C1 segment of cervical spinal cord (tissue), 14 donors: Measurements from ENCODE around the gene RSPRY1.
A peak's percentile ranks its signal among the peaks of the same experiment; 100 is the strongest.

Experiments
- DNase-seq, 14 donors: peaks; one replicate each; lab custom pipeline; 2025; lab: John Stamatoyannopoulos, UW

Gene RSPRY1

DNA sequence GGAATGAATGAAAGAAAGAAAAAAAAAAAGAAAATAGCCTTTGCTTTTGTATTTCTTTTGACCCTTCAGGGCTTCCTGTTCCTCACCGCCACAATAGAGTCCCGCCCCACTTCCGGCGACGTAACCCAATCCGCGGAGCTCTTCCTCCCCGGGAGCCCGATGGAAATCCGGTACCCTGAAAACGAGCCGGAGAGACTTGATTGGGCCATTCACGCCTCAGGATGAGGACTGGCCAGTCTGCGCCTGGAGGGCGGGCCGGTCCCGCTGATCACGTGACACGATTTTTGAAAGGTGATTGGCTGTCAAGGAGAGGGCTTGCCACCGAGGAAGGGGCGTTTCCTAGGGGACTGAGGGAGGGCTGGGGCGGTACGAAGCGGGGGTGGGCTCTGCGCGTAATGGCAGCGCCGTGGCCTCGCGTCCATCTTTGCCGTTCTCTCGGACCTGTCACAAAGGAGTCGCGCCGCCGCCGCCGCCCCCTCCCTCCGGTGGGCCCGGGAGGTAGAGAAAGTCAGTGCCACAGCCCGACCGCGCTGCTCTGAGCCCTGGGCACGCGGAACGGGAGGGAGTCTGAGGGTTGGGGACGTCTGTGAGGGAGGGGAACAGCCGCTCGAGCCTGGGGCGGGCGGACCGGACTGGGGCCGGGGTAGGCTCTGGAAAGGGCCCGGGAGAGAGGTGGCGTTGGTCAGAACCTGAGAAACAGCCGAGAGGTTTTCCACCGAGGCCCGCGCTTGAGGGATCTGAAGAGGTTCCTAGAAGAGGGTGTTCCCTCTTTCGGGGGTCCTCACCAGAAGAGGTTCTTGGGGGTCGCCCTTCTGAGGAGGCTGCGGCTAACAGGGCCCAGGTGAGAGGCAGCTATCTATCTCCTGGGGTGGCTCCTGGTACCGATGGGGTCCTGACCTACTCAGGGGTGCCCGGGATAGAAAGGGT, at the start of gene RSPRY1, which contains the start of gene PSME3IP1:
RSPRY1 (plus strand) TSS at position 385 of the 927 bp plus-strand sequence. CDS start 18,330 bp downstream, outside the sequence.
PSME3IP1 (minus strand) TSS at position 95 of the 927 bp plus-strand sequence. CDS start 12,185 bp downstream, outside the sequence.
- peak; percentile 77 to 100 (median 99) for DNase-seq

- DNase-seq = no peak
These were observed 49.1 kb upstream of the RSPRY1 start for GRCh38 chr16:57137043-57137442.

GRCh38 chr16:57137566-57138273, 48.4 kb upstream of the RSPRY1 start:
- no peak for DNase-seq

GRCh38 chr16:57138281-57138935, 47.7 kb upstream of the RSPRY1 start:
- DNase-seq = no peak

- DNase-seq = no peak
These were observed 45.0 kb upstream of the RSPRY1 start for GRCh38 chr16:57140931-57141668.

- DNase-seq = no peak
These were observed 44.1 kb upstream of the RSPRY1 start for GRCh38 chr16:57141822-57142631.

- peak in 12 of 14 donors; percentile 11 to 91 (median 78) for DNase-seq
These were observed 42.8 kb upstream of the RSPRY1 start for GRCh38 chr16:57143149-57143921.

GRCh38 chr16:57144027-57144426, 42.1 kb upstream of the RSPRY1 start:
- no peak for DNase-seq

GRCh38 chr16:57145046-57146021, 40.8 kb upstream of the RSPRY1 start:
- DNase-seq = no peak

DNA sequence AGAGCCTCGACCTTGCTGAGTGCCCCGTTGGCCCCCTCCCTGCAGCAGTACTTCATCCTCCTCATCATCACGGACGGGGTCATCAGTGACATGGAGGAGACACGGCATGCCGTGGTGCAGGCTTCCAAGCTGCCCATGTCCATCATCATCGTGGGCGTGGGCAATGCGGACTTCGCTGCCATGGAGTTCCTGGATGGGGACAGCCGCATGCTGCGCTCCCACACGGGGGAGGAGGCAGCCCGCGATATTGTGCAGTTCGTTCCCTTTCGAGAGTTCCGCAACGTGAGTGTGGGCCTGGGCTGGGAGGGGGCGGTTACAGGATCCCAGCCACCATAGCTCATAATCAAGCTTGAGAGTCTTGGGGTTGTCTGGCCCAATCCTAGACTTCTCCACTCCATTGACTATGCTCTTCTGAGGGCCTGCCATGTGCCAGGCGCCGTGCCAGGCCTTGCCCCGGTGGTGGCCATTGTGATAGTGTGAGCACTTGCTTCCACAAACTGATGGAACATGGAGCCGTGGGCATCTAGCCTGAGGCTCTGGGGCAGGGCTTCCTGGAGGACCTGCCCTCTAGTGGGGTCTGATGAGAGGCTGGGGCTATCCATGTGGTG, 40.0 kb upstream of the RSPRY1 start:
- DNase-seq = no peak

DNA sequence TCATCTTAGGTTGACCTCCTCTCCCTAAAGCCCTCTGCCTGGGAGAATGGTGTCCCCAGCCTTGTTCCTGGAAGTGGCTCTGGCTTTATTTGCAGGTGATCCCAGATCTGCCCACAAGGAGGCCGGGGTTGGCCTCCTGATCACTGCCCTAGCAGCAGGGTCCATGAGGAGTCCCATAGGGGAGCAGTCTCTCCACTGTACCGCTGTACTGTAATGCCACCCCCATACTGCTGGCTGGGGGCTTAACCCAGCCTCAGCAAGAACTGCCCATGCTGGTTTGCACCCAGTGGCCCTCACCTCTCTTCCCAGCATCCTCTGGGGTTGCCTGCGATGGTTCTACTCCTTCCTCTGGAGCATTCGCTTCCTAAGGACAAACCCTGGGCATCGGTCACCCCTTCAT, 39.4 kb upstream of the RSPRY1 start:
- no peak for DNase-seq

- peak in 7 of 14 donors; percentile 32 to 62 (median 44) for DNase-seq
These were observed 38.5 kb upstream of the RSPRY1 start for GRCh38 chr16:57147381-57148221.

GRCh38 chr16:57148481-57148880, 37.6 kb upstream of the RSPRY1 start:
- DNase-seq = no peak

DNA sequence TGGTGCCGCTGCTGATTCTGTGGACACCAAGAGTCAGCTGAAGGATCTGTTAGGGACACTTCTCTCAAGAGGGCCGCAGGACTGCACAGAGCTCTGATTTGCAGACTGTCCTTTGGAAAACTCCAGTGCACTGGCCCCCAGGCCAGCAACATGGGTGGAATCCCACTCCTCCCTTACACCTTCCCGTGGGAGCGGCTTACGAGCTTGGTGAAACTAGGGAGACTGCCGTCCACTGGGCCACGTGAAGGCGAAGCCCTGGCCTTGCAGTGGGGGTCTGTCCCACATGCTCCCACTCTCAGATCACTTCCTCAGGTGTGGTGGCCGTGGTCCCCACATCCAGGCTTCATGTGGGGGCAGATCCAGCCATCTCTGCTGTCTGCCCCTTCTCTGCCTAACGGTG, 36.7 kb upstream of the RSPRY1 start:
- no peak for DNase-seq

DNA sequence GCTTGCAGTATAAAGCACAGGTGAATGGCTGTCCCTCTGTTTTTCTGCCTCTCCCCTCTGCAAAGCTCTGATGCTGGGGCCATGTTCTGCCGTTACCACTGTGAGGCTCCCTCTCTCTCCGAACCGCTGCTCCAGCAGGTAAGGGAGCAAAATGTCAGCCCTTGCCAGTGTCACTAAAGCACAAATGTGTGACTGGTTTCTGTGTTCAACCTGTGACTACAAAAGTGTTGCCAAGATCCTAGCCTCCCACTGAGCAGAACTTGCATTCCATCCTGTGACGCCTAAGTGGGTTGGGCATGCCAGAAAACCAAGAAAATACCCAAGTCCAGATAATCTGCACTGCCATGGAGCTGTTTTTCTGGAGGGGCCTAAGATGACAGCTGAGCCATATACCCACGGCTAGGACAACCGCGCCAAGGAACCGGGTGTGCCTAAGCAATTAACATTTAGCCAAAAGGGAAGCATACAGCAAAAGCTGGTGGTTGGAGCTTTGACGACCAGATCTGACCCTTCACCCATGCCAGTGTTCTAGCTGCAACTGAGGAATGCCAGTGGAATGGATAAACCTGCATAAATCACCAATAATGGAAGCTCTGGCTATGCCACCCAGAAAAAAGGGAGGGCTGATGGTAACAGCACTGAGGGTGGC, 35.3 kb upstream of the RSPRY1 start:
- peak in 1 of 14 donors; percentile 16 for DNase-seq

DNA sequence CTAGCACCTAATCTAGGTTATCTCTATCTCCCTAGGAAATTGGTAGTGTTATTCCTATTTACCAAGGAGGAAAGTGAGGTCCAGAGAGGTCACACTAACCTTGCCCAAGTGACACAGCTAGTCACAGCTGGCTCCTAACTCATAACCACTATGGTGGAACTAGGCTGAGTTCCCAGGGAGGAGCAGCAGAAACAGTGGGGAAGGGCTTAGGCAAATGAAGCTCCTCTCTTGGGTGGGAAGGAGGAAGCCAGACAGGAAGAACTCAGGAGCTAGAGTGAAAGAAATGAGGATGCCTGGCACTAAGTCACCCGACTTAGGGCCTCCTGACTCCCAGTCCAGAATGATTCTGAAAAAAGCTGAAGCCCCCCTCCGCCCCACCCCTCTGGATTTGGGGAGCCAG, 34.8 kb upstream of the RSPRY1 start:
- no peak for DNase-seq
